Tibial nerve (tissue), 4 donors: ENCODE results near the gene CDH19. TPM values are rescaled to one million over a fixed set of nuclear protein-coding genes. Genes with fewer than 3 reads are reported as not detected.

Experiments used
- DNase-seq, 2 donors: peaks; one replicate each; pipeline ENCODE4 v3.0.0-alpha.2; 2019; ENCODE audit warnings: low spot score in 2 of 2
- H3K27ac ChIP-seq, 4 donors: fragments of 200-600 bp; sonication (generic) in 3 of 4; one replicate each; pipeline ENCODE4 v1.5.1; 2017 to 2019; ENCODE audit warnings: mild to moderate bottlenecking in 1 of 4
- H3K27me3 ChIP-seq, 2 donors: fragments of 200-600 bp; sonication (generic) in 1 of 2; one replicate each; pipeline versions ENCODE4 v1.5.1 to v1.6.0; 2017 to 2019
- H3K36me3 ChIP-seq, 3 donors: fragments of 200-600 bp; sonication (generic); one replicate each; pipeline ENCODE4 v1.5.1; 2018 to 2019
- H3K4me1 ChIP-seq, 4 donors: fragments of 200-600 bp; sonication (generic) in 3 of 4; one replicate each; pipeline ENCODE4 v1.5.1; 2017 to 2019
- H3K4me3 ChIP-seq, 4 donors: fragments of 200-600 bp; sonication (generic) in 3 of 4; one replicate each; pipeline ENCODE4 v1.5.1; 2017 to 2019; ENCODE audit warnings: mild to moderate bottlenecking in 1 of 4, moderate library complexity in 1 of 4
- H3K9me3 ChIP-seq, 4 donors: fragments of 200-600 bp; sonication (generic) in 3 of 4; one replicate each; pipeline ENCODE4 v1.5.1; 2017 to 2019
- CTCF ChIP-seq, 5 experiments: fragments of 200-600 bp in 3 of 5; fragments of 450-650 bp in 2 of 5; sonication (generic) in 3 of 5; IDR thresholded peaks; one replicate each; pipeline ENCODE4 v1.5.1; 2016 to 2019; ENCODE audit warnings: antibody characterized with exemption in 5 of 5, mild to moderate bottlenecking in 3 of 5, moderate library complexity in 2 of 5
- EP300 ChIP-seq, 2 donors: sonication (generic); formaldehyde crosslinking; IDR thresholded peaks; one replicate each; pipeline ENCODE4 v1.6.1; 2017; ENCODE audit warnings: antibody characterized with exemption in 2 of 2, mild to moderate bottlenecking in 1 of 2
- POLR2A ChIP-seq, 2 donors: fragments of 450-650 bp; IDR thresholded peaks; one replicate each; pipeline ENCODE4 v1.6.1; 2017; ENCODE audit warnings: antibody characterized with exemption in 2 of 2, mild to moderate bottlenecking in 2 of 2, moderate library complexity in 2 of 2
- WGBS, 2 donors: methylation state at CpG; one replicate each; pipeline ENCODE4 v1.1.5; 2018; 5-methylcytosine and 5-hydroxymethylcytosine counted together
- total RNA-seq, 4 donors: library from RNA; depleted of rRNA; stranded (reverse); fragments of >200 nt; gene quantifications; one replicate each; pipeline ENCODE4 v1.1.0, GENCODE V29; 2016

Gene CDH19, protein sequence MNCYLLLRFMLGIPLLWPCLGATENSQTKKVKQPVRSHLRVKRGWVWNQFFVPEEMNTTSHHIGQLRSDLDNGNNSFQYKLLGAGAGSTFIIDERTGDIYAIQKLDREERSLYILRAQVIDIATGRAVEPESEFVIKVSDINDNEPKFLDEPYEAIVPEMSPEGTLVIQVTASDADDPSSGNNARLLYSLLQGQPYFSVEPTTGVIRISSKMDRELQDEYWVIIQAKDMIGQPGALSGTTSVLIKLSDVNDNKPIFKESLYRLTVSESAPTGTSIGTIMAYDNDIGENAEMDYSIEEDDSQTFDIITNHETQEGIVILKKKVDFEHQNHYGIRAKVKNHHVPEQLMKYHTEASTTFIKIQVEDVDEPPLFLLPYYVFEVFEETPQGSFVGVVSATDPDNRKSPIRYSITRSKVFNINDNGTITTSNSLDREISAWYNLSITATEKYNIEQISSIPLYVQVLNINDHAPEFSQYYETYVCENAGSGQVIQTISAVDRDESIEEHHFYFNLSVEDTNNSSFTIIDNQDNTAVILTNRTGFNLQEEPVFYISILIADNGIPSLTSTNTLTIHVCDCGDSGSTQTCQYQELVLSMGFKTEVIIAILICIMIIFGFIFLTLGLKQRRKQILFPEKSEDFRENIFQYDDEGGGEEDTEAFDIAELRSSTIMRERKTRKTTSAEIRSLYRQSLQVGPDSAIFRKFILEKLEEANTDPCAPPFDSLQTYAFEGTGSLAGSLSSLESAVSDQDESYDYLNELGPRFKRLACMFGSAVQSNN
- total RNA-seq: 100 to 1,000 TPM; 187 to 457 (median 248) TPM

GRCh38 chr18:66603941-66604627 is at the start of gene CDH19:
CDH19 (minus strand) TSS chr18:66604090; CDS start chr18:66572204, 31,886 bp downstream.
- H3K27ac ChIP-seq: peak within 1 kb of the TSS; percentile 71 to 95 (median 90)
- no peaks in the 10 kb centered on the region for H3K9me3 ChIP-seq
- 31 to 33% methylated on average over 9 of the region's 9 CpGs for WGBS, 2 donors
- peak within 1 kb of the TSS; percentile 20 to 50 (median 27) for H3K4me3 ChIP-seq
- H3K27me3 ChIP-seq: no peaks in the 10 kb centered on the region
- DNase-seq: peak in 1 of 2 donors; percentile 53
- peaks cover 0 to 7% (median 2%) of the 10 kb centered on the region in 4 donors for H3K4me1 ChIP-seq
- TF ChIP-seq POLR2A (IDR thresholded peaks at IDR 0.05) (peak; percentile 69 to 86), CTCF (IDR thresholded peaks at IDR 0.05) (no peak), EP300 (IDR thresholded peaks at IDR 0.05) (peak; percentile 86 to 99)
- H3K36me3 ChIP-seq: no peaks in the 10 kb centered on the region

- no peak overlapping the region for H3K4me3 ChIP-seq
- DNase-seq: no peak
- no peaks in the 10 kb centered on the region for H3K4me1 ChIP-seq
- no peaks in the 10 kb centered on the region for H3K9me3 ChIP-seq
- H3K27ac ChIP-seq: no peak overlapping the region
- no peaks in the 10 kb centered on the region for H3K36me3 ChIP-seq
- H3K27me3 ChIP-seq: no peaks in the 10 kb centered on the region
- TF ChIP-seq CTCF (IDR thresholded peaks at IDR 0.05) (no peak), EP300 (IDR thresholded peaks at IDR 0.05) (no peak), POLR2A (IDR thresholded peaks at IDR 0.05) (no peak)
- WGBS, 2 donors: 98 to 100% methylated on average over 1 of the region's 1 CpG
Observed at GRCh38 chr18:66647671-66648070, 43.8 kb upstream of the CDH19 start.

- H3K9me3 ChIP-seq: no peaks in the 10 kb centered on the region
- H3K4me1 ChIP-seq: no peaks in the 10 kb centered on the region
- no peaks in the 10 kb centered on the region for H3K27me3 ChIP-seq
- H3K4me3 ChIP-seq: no peak overlapping the region
- DNase-seq: no peak
- TF ChIP-seq CTCF (IDR thresholded peaks at IDR 0.05) (no peak), EP300 (IDR thresholded peaks at IDR 0.05) (no peak), POLR2A (IDR thresholded peaks at IDR 0.05) (no peak)
- WGBS, 2 donors: 93 to 96% methylated on average over 2 of the region's 2 CpGs
- H3K27ac ChIP-seq: no peak overlapping the region
- H3K36me3 ChIP-seq: no peaks in the 10 kb centered on the region
Observed at GRCh38 chr18:66646609-66647008, 42.7 kb upstream of the CDH19 start.

GRCh38 chr18:66645983-66646382 is 42.1 kb upstream of the CDH19 start:
- H3K9me3 ChIP-seq: no peaks in the 10 kb centered on the region
- H3K36me3 ChIP-seq: no peaks in the 10 kb centered on the region

More at GRCh38 chr18:66645983-66646382, 42.1 kb upstream of the CDH19 start:
- no peak overlapping the region for H3K4me3 ChIP-seq
- 84 to 87% methylated on average over 1 of the region's 1 CpG for WGBS, 2 donors
- H3K27me3 ChIP-seq: no peaks in the 10 kb centered on the region
- H3K27ac ChIP-seq: no peak overlapping the region
- no peaks in the 10 kb centered on the region for H3K4me1 ChIP-seq
- TF ChIP-seq POLR2A (IDR thresholded peaks at IDR 0.05) (no peak), CTCF (IDR thresholded peaks at IDR 0.05) (no peak), EP300 (IDR thresholded peaks at IDR 0.05) (no peak)
- DNase-seq: no peak
